ENCODE data around the gene CA9. TPM values are rescaled to one million over a fixed set of nuclear protein-coding genes. Genes with fewer than 3 reads are reported as not detected.

Gene CA9
- total RNA-seq = 0.27 TPM in 1 of 2 replicates, not detected in the other
- 2.1 and 2.4 TPM in 2 replicates for polyA plus RNA-seq

GRCh38 chr9:35673132-35674024 lies at the start of gene CA9:
Gene CA9, plus strand, starts transcription at chr9:35673928. Its CDS starts 32 bp downstream, at chr9:35673960.
- Histone ChIP-seq H3K4me2 (peak within 1 kb of the TSS; percentile 25), H2AFZ (no peak within 1 kb of the TSS), H3K36me3 (replicated peaks; ENCODE audit: insufficient read depth, low read depth) (no peaks in the 10 kb centered on the region), H3K27ac (no peak within 1 kb of the TSS), H3K4me3 (no peak within 1 kb of the TSS), H3K4me1 (ENCODE audit: insufficient read depth) (peaks cover 15% of the 10 kb centered on the region), H3K27me3 (no peaks in the 10 kb centered on the region), H3K79me2 (no peaks in the 10 kb centered on the region), H3K9me2 (replicated peaks; ENCODE audit: insufficient read depth) (no peaks in the 10 kb centered on the region), H3K9me3 (ENCODE audit: low read depth) (no peaks in the 10 kb centered on the region), H4K20me1 (ENCODE audit: insufficient read depth, poor library complexity, severe bottlenecking) (no peaks in the 10 kb centered on the region)
- no peak for DNase-seq (ENCODE audit: low spot score)
- no peak for TF ChIP-seq CTCF (IDR thresholded peaks at IDR 0.05; ENCODE audit: poor library complexity)
- no peak for TF ChIP-seq EZH2phosphoT487 (IDR thresholded peaks at IDR 0.05; ENCODE audit: low read depth, severe bottlenecking, unreplicated experiment)
- no peak for TF ChIP-seq EZH2 (IDR thresholded peaks at IDR 0.05; ENCODE audit: borderline replicate concordance)
- 75% methylated on average over 10 of the region's 10 CpGs for WGBS (ENCODE audit: low lambda C conversion rate, missing lambda C conversion rate)

GRCh38 chr9:35627575-35627974 lies 46.2 kb upstream of the CA9 start:
- H3K27ac ChIP-seq = no peak overlapping the region
- TF ChIP-seq EZH2phosphoT487 (IDR thresholded peaks at IDR 0.05; ENCODE audit: low read depth, severe bottlenecking, unreplicated experiment) (no peak), CTCF (IDR thresholded peaks at IDR 0.05; ENCODE audit: poor library complexity) (no peak), EZH2 (IDR thresholded peaks at IDR 0.05; ENCODE audit: borderline replicate concordance) (no peak)
- no peaks in the 10 kb centered on the region for H3K9me3 ChIP-seq (ENCODE audit: low read depth)
- H3K79me2 ChIP-seq = no peaks in the 10 kb centered on the region
- no peaks in the 10 kb centered on the region for H3K4me1 ChIP-seq (ENCODE audit: insufficient read depth)
- H4K20me1 ChIP-seq (ENCODE audit: insufficient read depth, poor library complexity, severe bottlenecking) = no peaks in the 10 kb centered on the region
- no peaks in the 10 kb centered on the region for H3K9me2 ChIP-seq (replicated peaks; ENCODE audit: insufficient read depth)
- H3K36me3 ChIP-seq (replicated peaks; ENCODE audit: insufficient read depth, low read depth) = no peaks in the 10 kb centered on the region
- 95% methylated on average over 2 of the region's 2 CpGs for WGBS (ENCODE audit: low lambda C conversion rate, missing lambda C conversion rate)
- no peak overlapping the region for H3K4me3 ChIP-seq
- no peak overlapping the region for H2AFZ ChIP-seq
- no peak overlapping the region for H3K4me2 ChIP-seq
- no peaks in the 10 kb centered on the region for H3K27me3 ChIP-seq
- no peak for DNase-seq (ENCODE audit: low spot score)

GRCh38 chr9:35628389-35628991 lies 45.2 kb upstream of the CA9 start:
- no peak overlapping the region for H2AFZ ChIP-seq
- H3K27ac ChIP-seq = no peak overlapping the region
- H3K4me2 ChIP-seq = no peak overlapping the region
- H3K9me3 ChIP-seq (ENCODE audit: low read depth) = no peaks in the 10 kb centered on the region
- H3K4me1 ChIP-seq (ENCODE audit: insufficient read depth) = no peaks in the 10 kb centered on the region
- no peaks in the 10 kb centered on the region for H3K36me3 ChIP-seq (replicated peaks; ENCODE audit: insufficient read depth, low read depth)
- no peaks in the 10 kb centered on the region for H3K79me2 ChIP-seq
- TF ChIP-seq EZH2phosphoT487 (IDR thresholded peaks at IDR 0.05; ENCODE audit: low read depth, severe bottlenecking, unreplicated experiment) = no peak
- no peak for TF ChIP-seq EZH2 (IDR thresholded peaks at IDR 0.05; ENCODE audit: borderline replicate concordance)
- no peak for TF ChIP-seq CTCF (IDR thresholded peaks at IDR 0.05; ENCODE audit: poor library complexity)
- no peaks in the 10 kb centered on the region for H4K20me1 ChIP-seq (ENCODE audit: insufficient read depth, poor library complexity, severe bottlenecking)
- H3K27me3 ChIP-seq = no peaks in the 10 kb centered on the region
- H3K9me2 ChIP-seq (replicated peaks; ENCODE audit: insufficient read depth) = no peaks in the 10 kb centered on the region
- DNase-seq (ENCODE audit: low spot score) = no peak
- no peak overlapping the region for H3K4me3 ChIP-seq
- 90% methylated on average over 6 of the region's 6 CpGs for WGBS (ENCODE audit: low lambda C conversion rate, missing lambda C conversion rate)
